Fibroblast of lung (primary cell): ENCODE data around the gene B3GNT2. TPM values are rescaled to one million over a fixed set of nuclear protein-coding genes. Genes with fewer than 3 reads are reported as not detected.
"Not testable (repeated sequence)": the region's sequence is repeated elsewhere in the genome, so short reads cannot be mapped to it uniquely, and the experiment has no call there.

Experiments
- DNase-seq, 2 donors: peaks; one replicate each; pipeline versions ENCODE4 v3.0.0 to v3.0.0-alpha.2; 2010; ENCODE audit warnings: low read depth in 2 of 2
- H2AFZ ChIP-seq: 2 replicates; pipeline ENCODE4 v1.5.1; 2012; ENCODE audit warnings: low read length, control low read depth, inconsistent platforms
- H3K27ac ChIP-seq: 2 replicates; pipeline ENCODE4 v1.5.1; 2011; ENCODE audit warnings: low read length, control low read depth; ENCODE audit not compliant: insufficient read depth
- H3K27me3 ChIP-seq: 2 replicates; pipeline ENCODE4 v1.5.1; 2011; ENCODE audit warnings: mild to moderate bottlenecking, low read length; ENCODE audit not compliant: control insufficient read depth, insufficient read depth
- H3K36me3 ChIP-seq: 2 replicates; pipeline ENCODE4 v1.5.1; 2011; ENCODE audit warnings: low read length; ENCODE audit not compliant: control insufficient read depth, insufficient read depth
- H3K4me1 ChIP-seq: 2 replicates; pipeline ENCODE4 v1.5.1; 2011; ENCODE audit warnings: low read length; ENCODE audit not compliant: control insufficient read depth, insufficient read depth; ENCODE audit errors: extremely low read depth
- H3K4me2 ChIP-seq: 2 replicates; pipeline ENCODE4 v1.5.1; 2011; ENCODE audit warnings: low read length, control low read depth; ENCODE audit not compliant: insufficient read depth; ENCODE audit errors: extremely low read depth
- H3K4me3 ChIP-seq, 4 experiments: fragments of 200-600 bp in 1 of 4; sonication (generic) in 1 of 4; replicated peaks in 1 of 4; 2 replicates each; pipeline ENCODE4 v1.5.1; 2011 to 2016; ENCODE audit warnings: low read length in 4 of 4, low read depth in 3 of 4, mild to moderate bottlenecking in 3 of 4, control low read depth in 2 of 4, inconsistent platforms in 1 of 4, mixed read lengths in 1 of 4; ENCODE audit not compliant: insufficient read depth in 1 of 4; ENCODE audit errors: control extremely low read depth in 1 of 4
- H3K79me2 ChIP-seq: 2 replicates; pipeline ENCODE4 v1.5.1; 2012; ENCODE audit warnings: mild to moderate bottlenecking, low read length, inconsistent platforms; ENCODE audit not compliant: control insufficient read depth, insufficient read depth
- H3K9ac ChIP-seq: 2 replicates; pipeline ENCODE4 v1.5.1; 2011; ENCODE audit warnings: mild to moderate bottlenecking, low read length, control low read depth; ENCODE audit not compliant: insufficient read depth
- H3K9me3 ChIP-seq: 2 replicates; pipeline ENCODE4 v1.5.1; 2012; ENCODE audit warnings: low read depth, low read length; ENCODE audit not compliant: control insufficient read depth, insufficient read depth
- H4K20me1 ChIP-seq: 2 replicates; pipeline ENCODE4 v1.5.1; 2011; ENCODE audit warnings: low read length; ENCODE audit not compliant: control insufficient read depth, insufficient read depth; ENCODE audit errors: extremely low read depth
- CTCF ChIP-seq, 2 donors: IDR thresholded peaks in 1 of 2; conservative IDR thresholded peaks in 1 of 2; 1 replicate in 1 of 2; 2 replicates in 1 of 2; pipeline ENCODE4 v1.5.1; 2011 to 2012; ENCODE audit warnings: low read length in 2 of 2, control low read depth in 1 of 2, inconsistent platforms in 1 of 2, low read depth in 1 of 2, mild to moderate bottlenecking in 1 of 2
- EZH2 ChIP-seq: IDR thresholded peaks from 2 replicates; pipeline ENCODE4 v1.5.1; 2012; ENCODE audit warnings: low read length, control low read depth, mild to moderate bottlenecking; ENCODE audit errors: missing control alignments
- polyA plus RNA-seq, 2 donors: library from polyadenylated mRNA; depleted of rRNA in 1 of 2; stranded (reverse) in 1 of 2; unstranded in 1 of 2; fragments of >200 nt; gene quantifications; 2 replicates each; pipeline ENCODE4 v1.2.1, GENCODE V29; 2011 to 2012; ENCODE audit warnings: missing spikeins in 1 of 2
- total RNA-seq: library from RNA; depleted of rRNA; stranded (reverse); fragments of >200 nt; gene quantifications from 2 replicates; pipeline ENCODE4 v1.2.1, GENCODE V29; 2014

B3GNT2 gene
- total and polyA plus RNA-seq, 2 donors (not counting 1 experiment from before 2014, with no cell fraction given): 13.0 to 13.4 TPM

GRCh38 chr2:62152000-62152399 is 43.9 kb upstream of the B3GNT2 start:
- Histone ChIP-seq H3K4me3 (no peak overlapping the region), H2AFZ (no peak overlapping the region), H3K4me1 (no peaks in the 10 kb centered on the region), H4K20me1 (no peaks in the 10 kb centered on the region), H3K79me2 (no peaks in the 10 kb centered on the region), H3K27me3 (no peaks in the 10 kb centered on the region), H3K36me3 (no peaks in the 10 kb centered on the region), H3K9me3 (no peaks in the 10 kb centered on the region), H3K4me2 (no peak overlapping the region), H3K27ac (no peak overlapping the region), H3K9ac (no peak overlapping the region)
- peak in 1 of 2 donors; percentile 79 for DNase-seq
- TF ChIP-seq EZH2 (no peak), CTCF (conservative IDR thresholded peaks at IDR 0.05 in 1 of 2, IDR thresholded peaks at IDR 0.05 in 1 of 2; ENCODE audit: low read depth in 1 of 2, low read length in 2 of 2) (no peak)

GRCh38 chr2:62156861-62157496 is 38.9 kb upstream of the B3GNT2 start:
- no peak for TF ChIP-seq EZH2
- no peak for TF ChIP-seq CTCF (conservative IDR thresholded peaks at IDR 0.05 in 1 of 2, IDR thresholded peaks at IDR 0.05 in 1 of 2; ENCODE audit: low read depth in 1 of 2, low read length in 2 of 2)
- Histone ChIP-seq H3K27ac (no peak overlapping the region), H3K4me1 (no peaks in the 10 kb centered on the region), H3K79me2 (no peaks in the 10 kb centered on the region), H3K36me3 (no peaks in the 10 kb centered on the region), H3K9ac (no peak overlapping the region), H3K27me3 (no peaks in the 10 kb centered on the region), H4K20me1 (no peaks in the 10 kb centered on the region), H3K9me3 (no peaks in the 10 kb centered on the region), H3K4me2 (no peak overlapping the region), H3K4me3 (no peak overlapping the region), H2AFZ (no peak overlapping the region)
- no peak for DNase-seq

GRCh38 chr2:62158444-62159121 is 37.3 kb upstream of the B3GNT2 start:
- Histone ChIP-seq H3K36me3 (no peaks in the 10 kb centered on the region), H3K27me3 (no peaks in the 10 kb centered on the region), H3K27ac (no peak overlapping the region), H4K20me1 (no peaks in the 10 kb centered on the region), H3K79me2 (no peaks in the 10 kb centered on the region), H3K4me3 (no peak overlapping the region), H2AFZ (no peak overlapping the region), H3K4me1 (no peaks in the 10 kb centered on the region), H3K9me3 (no peaks in the 10 kb centered on the region), H3K9ac (no peak overlapping the region), H3K4me2 (no peak overlapping the region)
- DNase-seq: no peak
- TF ChIP-seq EZH2: no peak
- TF ChIP-seq CTCF (conservative IDR thresholded peaks at IDR 0.05 in 1 of 2, IDR thresholded peaks at IDR 0.05 in 1 of 2; ENCODE audit: low read depth in 1 of 2, low read length in 2 of 2): no peak

- not testable (repeated sequence) for H3K27ac ChIP-seq, H3K9ac ChIP-seq, H3K4me1 ChIP-seq, H3K4me3 ChIP-seq, H3K4me2 ChIP-seq, H4K20me1 ChIP-seq, H3K79me2 ChIP-seq, H3K9me3 ChIP-seq, DNase-seq, H2AFZ ChIP-seq, H3K36me3 ChIP-seq, H3K27me3 ChIP-seq
Observed at GRCh38 chr2:62160691-62161090, 35.2 kb upstream of the B3GNT2 start.
